Kidney glomerular epithelial cell (primary cell): ENCODE data around the gene IGF2BP3.

Experiments
- DNase-seq: peaks from one replicate; lab custom pipeline; 2025; lab: John Stamatoyannopoulos, UW

Gene IGF2BP3

DNA sequence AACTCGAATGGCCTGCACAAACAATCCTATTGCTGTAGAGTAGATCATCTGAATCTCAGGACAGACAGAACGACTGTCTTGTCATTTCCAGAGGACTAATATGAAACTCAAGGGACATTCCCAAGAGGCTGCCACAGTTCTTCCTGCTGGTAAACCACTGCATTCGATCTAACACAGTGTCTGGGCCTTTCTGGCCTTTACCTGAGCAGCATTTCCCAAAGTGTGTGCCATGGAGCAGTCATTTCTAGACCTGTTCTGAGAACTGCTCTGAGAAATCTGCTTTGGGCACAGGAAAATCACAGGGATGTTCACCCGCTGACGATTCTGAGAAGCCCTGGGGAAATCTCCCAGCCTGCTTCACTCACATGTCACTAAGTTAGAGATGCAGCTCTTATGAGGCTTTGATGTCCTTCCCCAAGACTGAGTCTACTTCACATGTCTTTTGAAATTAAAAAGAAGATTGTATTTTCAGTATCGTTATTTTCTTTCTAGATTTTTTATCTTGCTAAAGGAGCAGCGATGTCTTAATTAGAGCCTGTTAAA is 205.3 kb downstream of the IGF2BP3 start:
- no peak for DNase-seq

DNA sequence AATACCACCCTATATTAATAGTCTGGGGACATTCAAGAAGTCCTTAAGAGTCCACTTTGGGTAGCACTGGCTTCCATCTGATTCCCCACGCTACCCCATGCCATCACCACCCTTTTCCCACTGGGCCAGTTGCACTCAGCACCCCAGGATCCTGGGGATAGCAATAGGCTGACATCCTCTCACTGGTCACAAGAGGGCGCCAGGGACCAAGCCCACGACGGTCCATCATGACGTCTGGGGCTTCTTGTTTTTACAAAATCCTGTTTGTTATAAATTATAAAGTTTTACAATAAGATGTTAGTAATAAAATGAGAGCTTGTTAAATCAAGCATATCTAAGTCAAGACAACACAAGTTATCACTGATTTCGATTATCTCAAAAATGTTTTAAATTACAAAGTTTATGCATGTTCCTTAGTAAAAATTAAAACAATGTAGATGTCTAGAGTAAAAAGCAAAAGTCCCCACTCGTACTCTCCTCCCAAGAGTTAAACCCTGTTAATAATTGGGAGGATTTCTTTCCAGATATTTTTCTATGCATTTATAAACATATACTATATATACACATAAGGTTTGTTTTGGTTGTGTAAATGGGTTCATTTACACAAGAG is 208.3 kb downstream of the IGF2BP3 start:
- peak; percentile 25 for DNase-seq

DNA sequence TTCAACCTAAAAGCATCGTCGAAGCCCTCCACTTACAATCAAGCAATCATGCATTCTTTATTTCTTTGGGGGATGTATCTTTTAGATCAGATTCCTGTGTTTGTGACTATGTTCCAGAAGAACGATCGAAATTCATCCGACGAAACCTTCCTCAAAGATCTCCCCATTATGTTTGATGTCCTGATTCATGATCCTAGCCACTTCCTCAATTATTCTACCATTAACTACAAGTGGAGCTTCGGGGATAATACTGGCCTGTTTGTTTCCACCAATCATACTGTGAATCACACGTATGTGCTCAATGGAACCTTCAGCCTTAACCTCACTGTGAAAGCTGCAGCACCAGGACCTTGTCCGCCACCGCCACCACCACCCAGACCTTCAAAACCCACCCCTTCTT is 209.9 kb downstream of the IGF2BP3 start:
- DNase-seq, result no peak
